GM21737 (cell line): ENCODE results near the gene RTN4R.

Experiments
- ATAC-seq: cut with Tn5 transposase; IDR thresholded peaks from one replicate; pipeline ENCODE4 v1.9.1; 2021; ENCODE audit warnings: mild to moderate bottlenecking, moderate library complexity; ENCODE audit not compliant: unreplicated experiment

Gene RTN4R

DNA sequence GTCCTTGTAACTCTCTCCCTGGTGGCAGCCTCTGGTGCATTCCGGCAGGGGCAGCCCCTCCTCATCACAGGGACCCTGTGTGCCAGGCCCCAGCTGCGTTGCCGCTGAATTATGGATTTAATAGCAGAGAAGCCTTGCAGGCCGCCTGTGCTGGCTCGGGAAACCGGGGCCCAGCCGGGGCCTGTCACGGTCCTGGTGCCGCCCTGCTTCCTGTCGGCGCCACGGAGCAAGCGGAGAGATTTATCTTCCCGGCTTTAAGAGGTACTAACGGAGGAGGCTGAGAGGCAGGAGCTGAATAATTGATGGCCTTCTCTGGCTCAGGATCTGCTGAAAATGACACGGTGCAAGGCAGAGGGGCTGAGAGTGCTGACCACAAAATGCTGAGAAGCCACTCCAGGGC, 63.3 kb downstream of the RTN4R start:
- no peak for ATAC-seq

- no peak for ATAC-seq
These were observed 63.8 kb downstream of the RTN4R start for GRCh38 chr22:20204311-20204710.

GRCh38 chr22:20203552-20204201, 64.4 kb downstream of the RTN4R start:
- no peak for ATAC-seq

GRCh38 chr22:20203142-20203551, 65.0 kb downstream of the RTN4R start:
- no peak for ATAC-seq

DNA sequence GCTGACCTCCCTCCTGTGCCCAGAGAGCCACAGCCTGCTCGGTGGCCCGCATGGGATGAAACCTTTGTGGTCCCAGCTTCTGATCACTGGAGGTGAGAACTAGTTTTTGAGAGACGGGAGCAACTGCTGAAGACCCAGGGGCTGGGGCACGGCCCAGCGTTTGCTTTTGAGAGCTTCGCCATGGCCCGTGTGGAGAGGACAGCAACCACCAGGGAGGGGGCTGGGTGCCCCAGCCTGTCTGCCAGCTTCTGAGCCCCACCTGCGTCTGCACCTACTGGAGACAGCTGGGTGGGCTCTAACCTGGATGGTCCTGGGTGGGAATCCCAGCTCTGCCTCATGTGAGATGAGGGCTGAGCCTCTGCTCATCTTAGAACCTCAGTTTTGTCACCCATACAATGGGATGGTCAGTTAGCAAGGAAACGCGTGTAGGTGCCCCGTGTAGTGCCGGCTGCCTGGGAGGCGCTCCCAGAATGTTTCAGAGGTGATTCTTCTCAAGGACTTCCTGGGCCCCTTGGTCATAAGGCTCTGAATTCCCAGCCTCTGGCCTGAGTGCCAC, 66.2 kb downstream of the RTN4R start:
- ATAC-seq: no peak

- ATAC-seq: no peak
These were observed 68.2 kb downstream of the RTN4R start for GRCh38 chr22:20199906-20200305.

DNA sequence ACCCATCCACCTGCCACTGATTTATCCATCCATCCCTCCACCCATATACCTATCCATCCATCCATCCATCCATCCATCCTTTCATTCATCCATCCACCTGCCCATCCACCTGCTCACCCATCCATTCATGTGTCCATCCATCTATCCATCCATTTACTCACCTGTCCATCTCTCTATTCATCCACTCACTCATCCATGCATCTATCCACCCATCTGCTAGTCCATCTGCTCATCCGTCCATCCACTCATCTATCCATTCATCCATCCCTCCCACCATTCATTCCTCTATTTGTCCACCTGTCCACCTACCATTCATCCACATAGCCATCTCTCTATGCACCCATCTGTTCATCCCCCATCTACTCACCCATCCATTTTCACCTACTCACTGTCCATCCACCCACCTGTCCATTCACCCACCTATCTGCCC, 68.7 kb downstream of the RTN4R start:
- ATAC-seq: no peak

GRCh38 chr22:20198557-20199319, 69.4 kb downstream of the RTN4R start:
- no peak for ATAC-seq

- no peak for ATAC-seq
These were observed 70.6 kb downstream of the RTN4R start for GRCh38 chr22:20197407-20198030.

- ATAC-seq: no peak
These were observed 71.8 kb downstream of the RTN4R start for GRCh38 chr22:20196094-20196842.

DNA sequence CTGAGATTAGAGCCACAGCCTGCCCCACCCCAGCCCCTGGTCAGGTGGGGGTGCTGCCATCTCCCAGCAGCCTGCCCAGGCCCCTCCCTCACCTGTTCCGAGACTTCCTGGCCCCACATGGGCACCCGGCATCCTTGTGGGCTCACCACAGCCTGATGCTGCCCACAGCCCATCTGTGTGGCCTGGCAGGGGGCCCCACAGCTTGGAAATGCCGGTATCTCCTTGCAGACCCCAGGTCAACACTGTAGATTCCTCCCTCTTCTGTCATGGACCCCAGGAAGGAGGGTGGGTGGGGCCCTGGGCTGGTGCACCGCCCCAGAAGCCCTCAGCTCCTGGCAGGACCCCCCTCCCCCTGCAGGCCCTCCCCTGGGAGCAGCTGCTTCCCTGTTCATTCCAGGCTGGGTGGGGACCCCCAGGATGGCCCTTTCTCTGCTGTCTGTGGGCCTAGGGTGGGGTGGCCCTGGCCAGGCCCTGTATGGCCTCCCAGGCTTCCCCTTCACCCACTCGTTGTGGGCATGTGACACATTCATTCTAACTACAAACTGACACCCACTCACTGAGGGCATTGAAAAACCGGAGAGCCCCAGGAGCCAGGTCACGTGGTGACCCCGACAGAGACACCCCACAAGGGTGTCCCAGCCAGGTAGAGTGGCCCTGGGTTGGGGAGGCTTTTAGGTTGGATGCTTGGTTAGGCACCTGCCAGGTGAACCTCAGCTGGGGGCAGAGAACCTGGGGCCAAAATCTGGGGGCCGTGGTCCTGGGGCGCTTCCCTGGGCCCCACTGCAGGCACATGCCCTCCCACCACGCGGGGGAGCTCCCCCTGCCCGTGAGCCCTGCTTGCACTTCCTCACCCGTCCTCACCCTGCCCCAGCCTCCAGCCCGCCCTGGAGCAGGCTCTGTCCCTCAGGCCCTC, 73.2 kb downstream of the RTN4R start:
- ATAC-seq: no peak

DNA sequence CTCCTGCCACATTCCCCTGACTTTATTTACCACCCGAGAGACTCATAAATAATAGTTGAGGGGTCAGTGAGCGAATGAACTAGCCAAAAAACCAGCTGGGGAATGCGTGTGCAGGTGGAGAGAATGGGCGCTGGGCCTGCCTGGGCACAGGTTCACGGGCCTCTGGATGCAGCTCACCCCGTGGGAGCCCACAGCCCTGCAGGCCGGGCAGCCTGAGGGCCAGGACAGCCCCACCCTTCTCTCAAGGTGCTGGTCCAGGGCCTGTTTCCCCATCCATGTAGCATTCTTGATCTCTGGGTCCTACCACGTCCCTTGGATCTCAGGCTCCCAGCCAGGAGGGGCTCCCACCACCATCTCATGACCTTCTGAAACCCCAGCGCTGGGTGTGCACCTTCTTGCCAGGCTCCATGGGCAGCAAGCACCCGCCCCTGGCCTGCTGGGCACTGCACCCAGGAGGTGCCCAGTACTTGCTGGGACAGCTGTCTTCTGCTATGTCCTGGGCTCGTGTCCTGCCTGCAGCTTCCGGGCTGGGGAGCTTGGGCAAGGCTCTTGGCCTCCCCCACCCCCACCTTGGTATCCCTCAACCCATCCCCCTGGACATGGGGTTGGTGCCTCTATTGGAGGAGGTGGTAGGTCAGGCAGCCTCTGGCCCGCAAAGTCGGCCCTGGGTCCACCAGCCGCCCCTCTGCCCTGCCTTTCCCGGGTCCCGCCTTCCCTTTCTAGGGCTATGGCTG, 74.2 kb downstream of the RTN4R start:
- no peak for ATAC-seq

GRCh38 chr22:20192972-20193760, 75.0 kb downstream of the RTN4R start:
- no peak for ATAC-seq

DNA sequence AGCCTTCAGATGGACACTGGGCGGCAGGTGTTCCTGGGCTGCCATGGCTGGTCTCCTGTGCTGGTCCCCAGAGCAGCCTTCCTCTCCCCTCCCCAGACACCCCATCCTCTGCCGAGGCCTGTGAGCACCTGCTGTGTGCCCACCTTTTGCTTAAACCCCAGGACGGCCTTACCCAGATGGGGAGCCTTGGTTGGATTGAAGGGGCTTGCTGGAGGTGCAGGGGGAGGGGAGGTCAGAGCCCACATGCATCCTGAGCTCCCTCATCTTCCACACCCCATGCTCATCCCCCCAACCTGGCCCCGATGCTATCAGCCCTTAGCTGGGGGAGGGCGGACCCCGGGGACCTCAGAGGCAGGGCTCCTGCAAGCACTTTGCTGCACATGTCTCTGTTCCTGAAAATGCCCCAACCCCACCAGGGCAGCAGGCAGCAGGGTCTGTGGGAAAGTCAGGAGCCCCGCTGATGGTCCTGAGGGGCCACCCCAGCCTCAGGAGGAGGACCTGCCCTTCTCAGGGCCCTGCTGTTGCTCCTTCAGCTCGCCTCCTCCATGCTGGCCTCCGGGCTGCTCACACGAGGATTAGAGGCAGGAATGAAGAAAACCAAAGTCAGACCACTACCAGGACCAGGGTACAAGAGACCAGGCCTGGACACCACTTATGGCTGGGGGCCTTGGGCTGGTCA, 75.7 kb downstream of the RTN4R start:
- ATAC-seq: no peak

- no peak for ATAC-seq
These were observed 76.3 kb downstream of the RTN4R start for GRCh38 chr22:20191803-20192202.
